Heart left ventricle (tissue), 13 donors: ENCODE measurements around the gene A1BG.

Experiments used
- CTCF ChIP-seq, 12 donors: fragments of 200-600 bp; sonication (generic) in 4 of 12; IDR thresholded peaks; one replicate each; pipeline versions ENCODE4 v1.5.0 to v1.8.0; 2018 to 2022; ENCODE audit warnings: antibody characterized with exemption in 12 of 12, mild to moderate bottlenecking in 5 of 12
- POLR2A ChIP-seq, 2 donors: fragments of 450-650 bp; IDR thresholded peaks; one replicate each; pipeline ENCODE4 v1.6.1; 2017; ENCODE audit warnings: antibody characterized with exemption in 2 of 2, mild to moderate bottlenecking in 2 of 2, moderate library complexity in 2 of 2
- donor health status: ischemic (EF 13 %, LVEDD 7.1; RV severe dilation, severe dysfunction).
- donor health status: DM: no; HTN: yes; CAD: no.
- donor health status: DM: no; HTN: no; CAD: no.
- donor health status: ischemic (EF 25% LVEDD 6.9; RV normal size, moderate dysfunction).
- donor health status: ischemic (EF 25% LVEDD 5.7; RV mildly dilated, moderate dysfunction).
- donor health status: ischemic (EF 35%, LVEDD 5.7; RV mildly dilated, moderate dysfunction).
- donor health status: nonischemic (EF 11% LVEDD 7.7; RV severe dilation, severe dysfunction).
- donor health status: DM: yes; HTN: yes; CAD: no.
- donor health status: PGD.
- donor health status: ischemic (EF 29% LVEDD 5.4; RV normal size, mild dysfunction).
- donor health status: nonischemic (EF 23%, LVEDD 6.1; RV moderate dilation, normal function).

- TF ChIP-seq CTCF (IDR thresholded peaks at IDR 0.05) (no peak), POLR2A (IDR thresholded peaks at IDR 0.05) (no peak)
Measured at GRCh38 chr19:58381460-58382212, 28.3 kb upstream of the A1BG start.
